Endothelial cell of hepatic sinusoid (primary cell): Measurements from ENCODE around the gene FAAH.

Source experiments
- in situ Hi-C: cut with HindIII; loops from 2 replicates; pipeline ENCODE4 v1.10.0; 2017; ENCODE audit warnings: low sequenced_read_pairs

Gene FAAH

DNA sequence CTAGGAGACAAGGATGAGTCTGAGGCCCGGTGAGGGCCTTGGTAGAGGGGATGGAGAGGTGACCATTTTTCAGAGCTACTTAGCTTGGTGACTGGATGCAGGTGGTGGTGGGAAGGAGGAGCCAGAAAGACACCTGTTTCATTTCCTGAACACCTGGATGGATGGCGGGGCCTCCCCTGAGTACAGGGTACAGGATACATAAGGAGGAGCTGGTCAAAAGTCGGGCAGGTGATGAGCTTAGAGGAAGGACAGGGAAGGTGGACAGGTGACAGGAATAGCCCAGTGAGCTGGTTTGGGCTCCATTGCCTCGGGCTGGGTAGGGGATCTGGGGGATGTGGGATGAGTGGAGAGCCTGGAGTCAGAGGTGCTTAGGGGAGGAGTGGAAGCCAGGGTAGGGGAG is 6.3 kb downstream of the FAAH start:
- in situ Hi-C loops: no loop called here

DNA sequence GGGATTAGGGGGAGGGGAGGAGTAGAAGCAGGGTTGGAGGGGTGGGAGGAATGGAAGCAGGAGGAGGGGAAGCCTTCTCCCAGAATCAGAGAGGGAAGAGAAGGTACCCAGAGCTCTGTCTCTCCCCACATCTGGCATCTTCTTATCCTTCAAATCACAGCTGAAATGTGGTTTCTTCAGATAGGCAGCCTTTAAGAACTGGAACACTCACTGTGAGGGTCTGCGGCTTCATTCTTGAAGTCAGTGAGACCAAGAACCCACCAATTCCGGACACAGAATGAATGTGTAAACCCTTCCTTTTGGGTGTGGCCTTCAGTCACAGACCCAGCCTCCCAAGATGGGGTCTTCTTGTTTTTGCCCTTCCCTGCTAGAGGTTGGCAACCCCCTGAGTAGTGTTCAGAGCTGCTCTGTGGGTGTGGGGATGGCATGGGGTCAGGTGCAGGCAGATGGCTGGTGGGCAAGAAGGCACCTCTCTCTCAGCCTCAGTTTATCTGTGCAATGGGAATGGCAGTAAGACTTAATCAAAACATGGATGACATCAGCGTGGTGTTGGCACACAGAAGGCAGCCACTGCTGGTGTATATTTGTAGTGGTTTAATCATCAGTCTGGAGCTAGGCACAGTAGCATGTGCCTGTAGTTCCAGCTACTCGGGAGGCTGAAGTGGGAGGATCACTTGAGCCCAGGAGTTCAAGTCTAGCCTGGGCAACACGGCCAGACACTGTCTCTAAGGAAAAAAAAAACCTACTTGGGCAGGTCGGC is 7.2 kb downstream of the FAAH start:
- in situ Hi-C loops: no loop called here

DNA sequence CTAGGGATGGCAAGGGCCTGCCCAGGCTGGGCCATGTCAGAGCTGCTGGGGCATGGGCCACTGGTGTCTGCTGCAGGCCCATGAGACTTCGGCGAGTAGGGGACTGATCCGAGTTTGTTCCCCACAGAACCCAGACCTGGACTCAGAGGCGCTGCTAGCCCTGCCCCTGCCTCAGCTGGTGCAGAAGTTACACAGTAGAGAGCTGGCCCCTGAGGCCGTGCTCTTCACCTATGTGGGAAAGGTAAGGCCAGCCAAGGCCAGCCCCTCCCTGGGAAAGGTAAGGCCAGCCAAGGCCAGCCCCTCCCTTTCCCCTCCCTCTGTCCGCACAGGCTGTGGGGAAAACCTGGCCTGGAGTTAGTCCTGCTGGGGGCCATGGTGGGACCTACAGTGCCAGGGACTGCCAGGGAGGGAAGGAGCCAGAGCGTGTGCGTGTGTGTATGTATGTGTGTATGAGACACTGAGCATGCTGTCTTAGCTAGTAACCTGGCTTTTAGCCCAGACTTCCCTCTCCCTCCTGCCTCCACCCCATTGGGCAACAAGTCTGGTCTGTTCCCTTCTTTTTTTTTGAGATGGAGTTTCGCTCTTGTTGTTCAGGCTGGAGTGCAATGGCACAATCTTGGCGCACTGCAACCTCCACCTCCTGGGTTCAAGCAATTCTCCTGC is 8.0 kb downstream of the FAAH start:
- in situ Hi-C loops: no loop called here

DNA sequence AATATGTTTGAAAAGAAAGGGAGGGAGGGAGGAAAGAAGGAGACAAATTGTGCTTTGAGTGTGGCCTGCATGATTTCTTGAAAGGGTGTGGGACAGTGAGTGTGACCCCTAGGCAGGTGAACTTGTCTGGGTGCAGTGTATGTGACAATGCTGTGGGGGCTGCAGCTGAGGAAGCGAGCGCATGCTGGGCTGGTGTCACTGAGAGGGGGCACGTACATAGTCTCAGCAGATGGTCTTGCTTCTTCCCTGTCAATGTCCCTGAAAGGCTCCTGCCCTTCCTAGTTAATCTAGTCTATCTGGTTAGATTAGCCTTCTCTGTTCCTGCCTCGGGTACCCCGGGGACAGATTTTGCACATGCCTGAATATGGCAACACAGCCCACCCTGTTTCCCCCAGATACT is 9.8 kb downstream of the FAAH start:
- in situ Hi-C loops: no loop called here

DNA sequence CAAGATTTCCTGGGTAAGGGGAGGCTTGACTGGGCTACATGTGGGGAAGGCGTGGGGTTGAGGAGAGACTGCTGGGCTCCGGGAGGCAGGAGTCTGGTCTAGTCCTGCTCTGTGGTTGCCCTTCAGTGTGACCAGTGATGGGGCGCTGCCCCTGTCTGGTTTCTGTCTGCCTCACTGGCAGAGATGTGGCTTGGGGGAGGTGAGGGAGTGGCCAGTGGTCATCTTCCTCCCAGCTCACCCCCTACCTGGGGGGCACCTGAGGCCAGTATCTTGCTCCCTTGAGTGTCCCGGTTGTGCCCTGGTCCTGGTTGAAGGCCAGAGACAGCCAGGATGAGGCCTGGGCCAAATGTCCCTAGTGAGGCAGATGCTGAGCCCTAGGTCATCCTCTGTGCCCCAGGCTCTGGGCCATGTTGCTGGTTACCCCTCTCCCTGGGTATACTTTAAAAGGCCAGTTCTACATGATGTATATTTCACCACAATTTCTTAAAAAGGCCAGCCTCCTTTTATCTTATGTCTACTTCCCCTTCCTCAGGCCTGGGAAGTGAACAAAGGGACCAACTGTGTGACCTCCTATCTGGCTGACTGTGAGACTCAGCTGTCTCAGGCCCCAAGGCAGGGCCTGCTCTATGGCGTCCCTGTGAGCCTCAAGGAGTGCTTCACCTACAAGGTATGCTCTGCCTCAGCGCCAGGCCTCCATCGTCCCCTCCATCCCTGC is 10.5 kb downstream of the FAAH start:
- in situ Hi-C loops: no loop called here

DNA sequence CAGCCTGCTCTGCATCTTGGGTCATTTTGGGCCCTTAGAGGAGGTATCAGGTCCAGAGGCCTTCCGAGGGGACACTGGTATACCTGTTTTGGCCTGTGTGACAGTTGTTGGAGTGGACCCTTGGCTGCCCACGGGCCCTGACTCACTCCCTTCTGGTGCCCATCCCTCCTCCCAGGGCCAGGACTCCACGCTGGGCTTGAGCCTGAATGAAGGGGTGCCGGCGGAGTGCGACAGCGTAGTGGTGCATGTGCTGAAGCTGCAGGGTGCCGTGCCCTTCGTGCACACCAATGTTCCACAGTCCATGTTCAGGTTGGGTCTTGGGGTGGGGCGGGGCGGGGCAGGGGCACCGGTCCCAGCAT is 11.1 kb downstream of the FAAH start:
- in situ Hi-C loops: no loop called here

DNA sequence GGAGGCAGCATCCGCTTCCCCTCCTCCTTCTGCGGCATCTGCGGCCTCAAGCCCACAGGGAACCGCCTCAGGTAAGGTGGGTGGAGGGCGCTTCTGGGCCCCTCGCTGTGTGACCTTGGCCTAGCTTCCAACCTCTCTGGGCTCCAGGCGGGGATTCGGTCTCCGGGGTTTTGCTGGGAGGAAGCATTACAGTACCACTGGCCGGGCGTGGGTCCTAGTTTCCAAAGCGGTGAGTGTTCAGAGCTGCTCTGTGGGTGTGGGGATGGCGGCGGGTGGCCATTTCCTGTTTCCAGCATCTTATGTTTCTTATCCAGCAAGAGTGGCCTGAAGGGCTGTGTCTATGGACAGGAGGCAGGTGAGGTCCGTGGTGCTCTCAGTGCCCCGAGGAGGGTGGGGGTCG is 11.6 kb downstream of the FAAH start:
- in situ Hi-C loops: no loop called here

DNA sequence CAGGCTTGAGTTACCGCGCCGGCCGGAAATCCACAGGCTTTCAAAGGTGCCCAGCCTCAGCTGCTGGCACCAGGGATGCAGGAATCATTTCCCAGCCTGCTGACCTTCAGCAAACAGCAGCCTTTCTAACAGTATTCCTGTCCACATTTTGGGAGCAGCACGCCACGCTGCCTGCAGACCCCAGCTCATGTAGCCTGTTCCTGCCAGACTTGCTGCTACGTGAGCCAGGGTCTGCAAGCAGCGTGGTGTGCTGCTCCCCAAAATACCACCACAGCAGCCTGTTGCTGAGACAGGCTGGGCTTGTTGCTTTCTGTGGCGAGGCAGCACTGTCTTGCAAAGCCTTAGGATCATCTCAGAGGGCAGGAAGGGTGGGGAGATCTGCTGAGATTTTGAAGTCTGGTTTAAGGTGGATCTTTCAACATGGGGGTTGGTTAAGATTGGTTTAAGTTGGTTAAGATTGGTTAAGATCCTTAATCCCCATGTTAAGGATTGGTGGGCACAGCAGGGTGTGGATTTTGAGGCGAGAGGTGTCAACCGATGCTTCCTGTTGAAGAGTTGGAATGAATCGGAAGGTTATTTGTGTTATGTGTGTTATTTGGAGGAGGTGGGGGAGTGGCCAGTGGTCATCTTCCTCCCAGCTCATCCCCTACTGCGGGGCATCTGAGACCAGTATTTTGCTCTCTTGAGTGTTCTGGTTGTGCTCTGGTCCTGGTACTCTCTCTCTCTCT is 12.9 kb downstream of the FAAH start:
- in situ Hi-C loops: no loop called here

DNA sequence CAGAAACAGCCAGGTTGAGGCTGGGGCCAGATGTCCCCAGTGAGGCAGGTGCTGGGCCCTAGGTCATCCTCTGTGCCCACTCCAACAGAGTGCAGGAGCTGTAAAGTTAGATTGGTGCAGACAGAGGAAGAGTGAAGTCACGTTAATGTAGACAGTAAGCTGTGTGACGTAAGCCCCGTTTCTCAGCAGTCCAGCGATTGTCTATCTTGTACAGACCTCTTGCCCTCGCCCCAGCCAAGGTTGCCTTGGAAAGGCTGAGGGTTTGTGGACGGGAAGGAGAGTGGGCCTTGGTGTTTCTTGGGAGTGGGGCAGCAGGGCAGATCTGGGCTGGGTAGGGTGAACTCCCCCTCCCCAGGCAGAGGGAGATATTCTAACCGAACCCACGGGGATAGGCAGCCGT is 13.5 kb downstream of the FAAH start:
- in situ Hi-C loops: no loop called here

DNA sequence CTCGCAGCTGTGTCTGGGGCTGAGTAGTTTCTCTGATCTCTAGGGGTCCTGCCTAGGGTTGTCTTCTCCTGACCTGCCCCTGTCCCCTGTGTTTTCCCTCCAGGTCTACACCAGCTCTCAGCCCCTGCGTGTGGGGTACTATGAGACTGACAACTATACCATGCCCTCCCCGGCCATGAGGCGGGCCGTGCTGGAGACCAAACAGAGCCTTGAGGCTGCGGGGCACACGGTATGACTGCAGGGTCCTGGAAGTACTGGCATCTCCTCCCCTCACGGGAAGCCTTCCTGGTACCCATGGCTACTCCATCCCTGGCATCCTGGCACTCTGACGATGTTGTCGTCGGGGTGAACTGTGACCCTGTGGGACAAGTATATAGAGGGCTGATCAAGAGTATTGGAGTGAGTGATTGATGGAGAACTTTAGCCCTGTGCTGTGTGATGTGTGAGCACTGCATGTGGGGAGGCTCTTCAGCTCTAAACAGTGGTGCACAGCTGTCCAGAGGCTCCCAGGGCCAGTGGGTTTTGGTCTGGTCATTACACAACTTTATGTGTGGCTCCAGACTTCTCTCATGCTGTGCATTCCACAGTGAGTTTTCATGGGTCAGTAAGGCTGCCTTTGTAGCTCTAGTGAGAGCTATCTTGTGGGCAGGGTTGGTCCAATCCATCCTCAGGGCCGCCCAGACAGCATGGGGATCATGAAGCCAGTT is 14.4 kb downstream of the FAAH start:
- in situ Hi-C loops: no loop called here

DNA sequence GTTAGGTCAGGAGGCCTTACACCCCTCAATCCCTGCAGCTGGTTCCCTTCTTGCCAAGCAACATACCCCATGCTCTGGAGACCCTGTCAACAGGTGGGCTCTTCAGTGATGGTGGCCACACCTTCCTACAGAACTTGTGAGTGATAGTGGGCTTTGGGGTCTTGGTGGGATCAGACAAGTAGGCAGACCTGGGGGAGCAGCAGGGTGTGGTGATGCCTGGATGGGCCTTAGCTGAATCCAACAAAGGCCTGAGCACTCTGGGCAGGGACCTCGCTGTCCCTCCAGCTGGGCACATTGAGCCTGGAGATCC is 14.9 kb downstream of the FAAH start:
- in situ Hi-C loops: no loop called here

DNA sequence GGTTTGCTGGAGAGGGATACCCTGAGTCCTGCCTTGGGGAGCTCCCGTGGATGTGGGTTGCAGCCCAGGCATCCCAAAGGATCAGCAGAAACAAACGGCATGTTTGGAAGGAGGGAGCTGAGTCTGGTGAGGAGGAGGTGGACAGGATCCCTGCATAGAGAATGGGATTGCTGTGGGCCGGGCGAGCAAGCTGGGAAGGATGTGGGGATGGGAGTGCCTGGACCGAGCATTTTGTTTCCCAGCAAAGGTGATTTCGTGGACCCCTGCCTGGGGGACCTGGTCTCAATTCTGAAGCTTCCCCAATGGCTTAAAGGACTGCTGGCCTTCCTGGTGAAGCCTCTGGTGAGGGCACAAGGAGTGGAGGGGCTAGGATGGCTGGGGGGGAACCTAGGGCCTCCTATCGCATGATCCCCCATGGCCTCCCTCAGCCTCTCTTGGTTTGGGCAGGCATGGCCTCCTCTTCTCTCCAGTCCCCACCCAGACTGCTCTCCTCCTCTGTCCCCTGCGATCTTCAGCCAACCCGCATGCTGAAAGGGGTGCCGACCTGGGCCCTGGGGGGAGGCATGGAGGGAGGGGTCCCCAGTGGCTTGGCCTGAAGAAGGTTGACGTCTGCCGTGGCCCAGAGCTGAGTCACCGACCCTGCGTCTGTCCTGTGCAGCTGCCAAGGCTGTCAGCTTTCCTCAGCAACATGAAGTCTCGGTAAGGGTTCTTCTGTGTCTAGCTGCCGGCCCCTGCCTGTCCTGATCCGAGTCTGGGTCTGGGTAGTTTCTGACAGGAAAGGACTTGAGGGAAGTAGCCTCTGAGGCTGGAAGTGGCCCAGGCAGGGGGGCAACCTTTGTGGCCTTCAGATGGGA is 16.3 kb downstream of the FAAH start:
- in situ Hi-C loops: no loop called here

DNA sequence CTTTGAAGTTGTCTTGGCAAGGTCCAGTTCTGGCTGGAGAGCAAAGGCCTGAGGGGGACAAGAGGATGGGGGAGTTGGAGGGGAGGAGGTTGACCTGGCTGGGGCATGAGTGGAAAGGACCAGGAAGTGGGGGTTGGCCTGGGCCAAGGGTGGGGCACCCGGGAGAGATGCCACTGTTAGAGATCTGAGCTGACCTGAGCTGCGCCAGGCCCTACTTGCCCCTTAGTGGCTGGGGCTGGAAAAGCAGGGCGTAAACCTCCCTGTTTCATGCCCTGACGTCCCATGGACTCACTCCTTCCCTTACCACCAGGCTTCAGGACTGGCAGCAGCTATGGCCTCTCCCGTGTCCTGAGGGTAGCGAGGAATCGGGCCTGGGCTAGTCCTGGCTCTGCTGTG is 16.9 kb downstream of the FAAH start:
- in situ Hi-C loops: no loop called here

DNA sequence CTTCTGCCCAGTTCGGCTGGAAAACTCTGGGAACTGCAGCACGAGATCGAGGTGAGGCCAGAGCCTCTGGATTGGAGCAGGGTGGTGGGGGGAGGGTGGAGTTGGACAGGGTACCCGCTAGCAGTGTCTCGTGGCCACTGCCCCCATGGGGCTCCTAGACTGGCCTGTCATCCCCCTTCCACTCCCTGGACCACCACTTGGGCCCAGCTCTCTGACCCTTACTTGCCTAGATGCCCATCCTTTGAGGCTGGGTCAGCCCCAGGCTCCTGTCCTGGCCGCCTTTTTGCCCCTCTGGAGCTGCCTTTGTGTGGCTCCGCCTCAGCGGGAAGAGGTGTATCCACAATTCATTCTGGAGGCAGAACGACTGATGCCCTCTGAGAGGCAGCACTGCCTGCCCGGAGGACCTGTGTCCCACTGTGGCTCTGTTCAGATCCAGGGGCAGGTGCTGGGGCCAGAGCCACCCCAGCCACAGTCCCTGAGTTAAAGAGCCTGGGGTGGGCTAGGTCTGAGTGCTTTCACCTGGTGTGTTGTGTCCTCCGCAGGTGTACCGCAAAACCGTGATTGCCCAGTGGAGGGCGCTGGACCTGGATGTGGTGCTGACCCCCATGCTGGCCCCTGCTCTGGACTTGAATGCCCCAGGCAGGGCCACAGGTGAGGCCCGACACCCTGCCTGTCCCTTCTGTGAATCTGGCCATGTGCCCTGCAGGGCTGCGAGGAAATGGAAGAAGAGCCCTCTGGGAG is 17.7 kb downstream of the FAAH start:
- in situ Hi-C loops: no loop called here

DNA sequence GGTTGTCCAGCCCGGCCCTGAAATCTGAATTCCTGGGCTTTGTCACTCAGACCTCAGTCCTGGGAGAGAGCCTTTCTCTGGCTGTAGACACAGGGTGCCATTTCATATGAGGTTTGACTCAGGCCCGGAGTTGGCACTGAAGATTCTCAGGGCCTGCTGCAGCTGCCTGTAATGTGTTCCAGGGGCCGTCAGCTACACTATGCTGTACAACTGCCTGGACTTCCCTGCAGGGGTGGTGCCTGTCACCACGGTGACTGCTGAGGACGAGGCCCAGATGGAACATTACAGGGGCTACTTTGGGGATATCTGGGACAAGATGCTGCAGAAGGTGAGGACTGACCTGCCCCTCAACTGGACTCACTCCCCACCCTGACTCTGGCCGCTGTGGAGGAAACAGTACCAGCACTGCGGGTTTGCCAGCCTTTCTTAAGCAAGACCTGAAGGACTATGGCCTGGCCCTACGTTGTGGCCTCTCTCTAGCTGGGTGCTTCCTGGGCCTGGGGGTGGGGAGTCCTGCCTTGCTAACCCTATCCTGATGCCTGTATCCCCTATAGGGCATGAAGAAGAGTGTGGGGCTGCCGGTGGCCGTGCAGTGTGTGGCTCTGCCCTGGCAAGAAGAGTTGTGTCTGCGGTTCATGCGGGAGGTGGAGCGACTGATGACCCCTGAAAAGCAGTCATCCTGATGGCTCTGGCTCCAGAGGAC is 18.9 kb downstream of the FAAH start:
- in situ Hi-C loops: no loop called here

DNA sequence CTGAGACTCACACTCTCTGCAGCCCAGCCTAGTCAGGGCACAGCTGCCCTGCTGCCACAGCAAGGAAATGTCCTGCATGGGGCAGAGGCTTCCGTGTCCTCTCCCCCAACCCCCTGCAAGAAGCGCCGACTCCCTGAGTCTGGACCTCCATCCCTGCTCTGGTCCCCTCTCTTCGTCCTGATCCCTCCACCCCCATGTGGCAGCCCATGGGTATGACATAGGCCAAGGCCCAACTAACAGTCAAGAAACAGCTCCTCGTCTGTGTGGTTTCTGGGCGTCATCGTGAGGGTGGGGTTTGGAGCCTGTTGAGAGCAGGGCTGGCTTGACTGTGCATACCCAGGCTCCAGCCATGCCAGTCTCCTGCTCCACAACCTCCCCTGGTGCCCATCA is 19.5 kb downstream of the FAAH start:
- in situ Hi-C loops: no loop called here

DNA sequence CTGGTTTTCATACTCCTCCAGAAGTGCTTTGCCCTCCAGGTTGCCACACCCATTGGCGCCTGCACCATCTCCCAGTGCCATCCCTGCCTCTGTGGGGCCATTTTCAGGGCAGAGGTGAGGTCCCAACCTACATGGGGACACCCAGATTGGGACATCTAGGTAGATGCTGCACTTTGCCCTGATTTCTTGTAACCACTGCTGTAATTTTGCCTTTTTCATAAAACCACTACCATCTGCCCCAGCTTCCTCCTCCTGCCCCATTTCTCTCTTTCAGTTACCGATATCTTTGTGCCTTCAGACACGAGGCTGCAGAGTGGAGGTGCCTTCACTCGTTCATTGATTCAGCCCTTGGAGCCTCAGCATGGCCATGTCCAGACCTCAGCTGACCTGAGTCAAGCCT is 21.4 kb downstream of the FAAH start:
- in situ Hi-C loops: no loop called here

DNA sequence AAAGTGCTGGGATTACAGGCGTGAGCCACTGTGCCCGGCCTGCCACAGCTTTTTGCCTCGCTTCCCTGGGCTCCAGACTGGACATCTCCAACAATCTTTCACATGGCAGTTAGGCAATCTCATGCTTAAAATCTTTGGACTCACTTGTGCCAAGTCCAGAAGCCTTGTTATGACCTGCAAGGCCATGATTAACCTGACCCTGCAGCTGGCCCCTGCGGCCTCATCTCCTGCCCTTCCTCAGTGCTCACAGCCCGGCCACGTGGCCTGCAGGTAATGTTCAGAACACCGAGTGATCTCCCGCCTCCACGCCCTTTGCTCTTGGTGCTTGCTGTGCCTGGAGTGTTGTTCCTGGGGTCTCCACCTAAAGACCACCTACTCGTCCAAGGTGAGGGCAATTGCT is 24.9 kb downstream of the FAAH start:
- in situ Hi-C loops: no loop called here

DNA sequence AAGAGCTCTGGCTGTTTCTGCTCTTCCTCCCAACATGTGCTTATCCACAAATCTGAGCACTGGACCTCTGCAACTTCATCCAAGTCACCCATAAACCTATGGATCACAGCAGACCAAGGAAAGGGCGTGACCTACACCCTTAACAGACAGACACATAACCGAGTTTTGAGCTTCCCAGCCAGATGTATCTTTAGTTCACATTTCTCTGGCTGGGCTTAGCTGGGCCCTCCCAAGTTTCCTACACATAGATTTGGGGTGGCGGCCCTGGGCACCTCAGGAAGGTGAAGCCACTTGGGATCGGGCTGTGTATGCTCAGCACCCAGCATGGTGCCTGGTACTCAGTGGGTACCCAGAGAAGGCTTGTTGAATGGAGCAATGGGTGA is 26.4 kb downstream of the FAAH start:
- in situ Hi-C loops: no loop called here
